GM12878 (cell line): ENCODE data around the gene FCER1G. TPM values are rescaled to one million over a fixed set of nuclear protein-coding genes. Genes with fewer than 3 reads are reported as not detected.

Source experiments
- ATAC-seq: fragments of 200-7000 bp; cut with Tn5 transposase; 3 replicates; pipeline ENCODE4 v1.9.1; 2020; ENCODE audit warnings: mild to moderate bottlenecking, moderate library complexity
- BruUV-seq: library from RNA; stranded (reverse); fragments of 400-500 nt; replicated peaks from 2 replicates; lab custom pipeline; 2021; lab: Mats Ljungman, UMichigan
- CTCF ChIA-PET: fragments of 300-600 bp; sonication (Branson Sonifier 250); formaldehyde crosslinking; extraction: SDS; loops from one replicate; lab custom pipeline; 2021; ENCODE audit warnings: inconsistent platforms; lab: Yijun Ruan, JAX
- POLR2A ChIA-PET: fragments of 350-600 bp; formaldehyde crosslinking; extraction: SDS; loops from one replicate; lab custom pipeline; 2021; ENCODE audit warnings: inconsistent platforms; lab: Charles Lee
- RAD21 ChIA-PET: fragments of 300-600 bp; sonication (Branson Sonifier 250); formaldehyde crosslinking; loops from one replicate; lab custom pipeline; 2023; ENCODE audit warnings: antibody characterized with exemption; ENCODE audit not compliant: unreplicated experiment; lab: Charles Lee
- SMC1A ChIA-PET: fragments of 300-600 bp; sonication (Branson Sonifier 250); formaldehyde crosslinking; loops from one replicate; lab custom pipeline; 2023; ENCODE audit not compliant: unreplicated experiment, uncharacterized antibody; lab: Charles Lee
- DNase-seq: peaks from one replicate; pipeline ENCODE4 v3.0.0-alpha.2; 2011; ENCODE audit warnings: low read depth, low spot score
- FAIRE-seq: peaks from 3 replicates; lab custom pipeline; 2011; peaks lifted over from hg19 to GRCh38; lab: Jason Lieb, UNC
- H2AFZ ChIP-seq: 2 replicates; pipeline ENCODE4 v1.6.0; 2011; ENCODE audit warnings: low read depth, low read length, control low read depth; ENCODE audit not compliant: control insufficient read depth
- H3K27ac ChIP-seq: 2 replicates; pipeline ENCODE4 v1.5.1; 2011; ENCODE audit warnings: control low read depth; ENCODE audit not compliant: control insufficient read depth, insufficient read depth
- H3K27me3 ChIP-seq, 2 experiments: replicated peaks in 1 of 2; 2 replicates each; pipeline versions ENCODE4 v1.6.0 to v1.6.1; 2011; ENCODE audit warnings: low read length in 1 of 2; ENCODE audit not compliant: control insufficient read depth in 2 of 2, insufficient read depth in 2 of 2
- H3K36me3 ChIP-seq, 2 experiments: 2 replicates each; pipeline ENCODE4 v1.5.1; 2011; ENCODE audit warnings: low read length in 1 of 2; ENCODE audit not compliant: control insufficient read depth in 2 of 2, insufficient read depth in 2 of 2
- H3K4me1 ChIP-seq: 2 replicates; pipeline ENCODE4 v1.6.1; 2011; ENCODE audit warnings: mild to moderate bottlenecking, low read length, moderate library complexity, mixed read lengths; ENCODE audit not compliant: control insufficient read depth, insufficient read depth
- H3K4me2 ChIP-seq: 2 replicates; pipeline ENCODE4 v1.6.0; 2011; ENCODE audit warnings: control low read depth; ENCODE audit not compliant: control insufficient read depth, insufficient read depth
- H3K4me3 ChIP-seq: fragments of 200-600 bp; sonication (generic); 2 replicates; pipeline ENCODE4 v1.5.1; 2016
- H3K79me2 ChIP-seq: 2 replicates; pipeline ENCODE4 v1.6.0; 2011; ENCODE audit warnings: low read length; ENCODE audit not compliant: control insufficient read depth, insufficient read depth
- H3K9ac ChIP-seq: 2 replicates; pipeline ENCODE4 v1.8.0; 2011; ENCODE audit warnings: low read length, control low read depth, mixed read lengths; ENCODE audit not compliant: control insufficient read depth, insufficient read depth
- H3K9me3 ChIP-seq: replicated peaks from 3 replicates; pipeline ENCODE4 v1.5.1; 2011; ENCODE audit warnings: mild to moderate bottlenecking, low read length; ENCODE audit not compliant: control insufficient read depth, insufficient read depth
- H4K20me1 ChIP-seq: 2 replicates; pipeline ENCODE4 v1.6.0; 2011; ENCODE audit not compliant: control insufficient read depth, insufficient read depth
- BCL11A ChIP-seq: IDR thresholded peaks from 2 replicates; pipeline ENCODE4 v1.6.1; 2011; ENCODE audit warnings: low read depth, low read length
- CREB1 ChIP-seq: IDR thresholded peaks from 2 replicates; pipeline ENCODE4 v1.6.1; 2012; ENCODE audit warnings: low read depth, mild to moderate bottlenecking, inconsistent platforms
- CUX1 ChIP-seq: IDR thresholded peaks from 2 replicates; pipeline ENCODE4 v1.6.1; 2012; ENCODE audit warnings: improper control_type of control experiment, low read depth, low read length; ENCODE audit not compliant: insufficient replicate concordance
- HDGF ChIP-seq: fragments of 450-650 bp; IDR thresholded peaks from 2 replicates; pipeline ENCODE4 v1.6.1; 2016; ENCODE audit warnings: antibody characterized with exemption
- IRF4 ChIP-seq: IDR thresholded peaks from 2 replicates; pipeline ENCODE4 v1.6.1; 2011; ENCODE audit warnings: low read depth, low read length
- MYB ChIP-seq: fragments of 150-350 bp; IDR thresholded peaks from 2 replicates; pipeline ENCODE4 v1.6.1; 2014; ENCODE audit warnings: mild to moderate bottlenecking, low read depth, low read length, borderline replicate concordance
- NR2C2 ChIP-seq: IDR thresholded peaks from 2 replicates; pipeline ENCODE4 v1.6.1; 2011; ENCODE audit warnings: borderline replicate concordance, low read depth; ENCODE audit not compliant: control insufficient read depth, insufficient read length
- PML ChIP-seq: IDR thresholded peaks from 2 replicates; pipeline ENCODE4 v1.6.1; 2012; ENCODE audit warnings: low read length, inconsistent platforms
- RELA ChIP-seq: fragments of 450-650 bp; IDR thresholded peaks from 2 replicates; pipeline ENCODE4 v1.8.0; 2014; ENCODE audit warnings: borderline replicate concordance; ENCODE audit not compliant: partially characterized antibody
- TARDBP ChIP-seq: IDR thresholded peaks from 2 replicates; pipeline ENCODE4 v1.6.1; 2016; ENCODE audit warnings: borderline replicate concordance
- WRNIP1 ChIP-seq: IDR thresholded peaks from 2 replicates; pipeline ENCODE4 v1.6.1; 2011; ENCODE audit warnings: low read depth, low read length, improper control_type of control experiment, borderline replicate concordance
- ZNF217 ChIP-seq: fragments of 450-650 bp; IDR thresholded peaks from 2 replicates; pipeline ENCODE4 v1.6.1; 2017; ENCODE audit warnings: antibody characterized with exemption, mild to moderate bottlenecking
- WGBS: methylation state at CpG from one replicate; pipeline ENCODE4 v1.1.6; 2016; ENCODE audit warnings: low lambda C conversion rate; ENCODE audit not compliant: insufficient replicate concordance, insufficient coverage; ENCODE audit errors: missing lambda C conversion rate; 5-methylcytosine and 5-hydroxymethylcytosine counted together
- in situ Hi-C: fragments of 300-500 bp; cut with MboI; formaldehyde crosslinking; loops from 9 replicates; pipeline ENCODE4 v1.14.3; 2018; ENCODE audit warnings: mixed read lengths
- intact Hi-C: fragments of 100-400 bp; cut with micrococcal nuclease; formaldehyde crosslinking; loops from one replicate; pipeline ENCODE4 v1.14.2; 2022; ENCODE audit not compliant: unreplicated experiment
- polyA plus RNA-seq, 11 experiments: library from polyadenylated mRNA; depleted of rRNA in 4 of 11; unstranded in 6 of 11; stranded (reverse) in 5 of 11; fragments of >200 nt; fragmentation: Nextera tagmentation in 4 of 11; fragmentation: Illumina TruSeq in 1 of 11; extraction: Ambion mirVana in 4 of 11; extraction: Trizol in 1 of 11; gene quantifications; 1 replicate in 1 of 11; 2 replicates in 10 of 11; pipeline versions ENCODE4 v1.2.1 to v1.2.3, GENCODE V29; 2011 to 2016; ENCODE audit warnings: inconsistent platforms in 2 of 11, missing spikeins in 2 of 11, low read depth in 1 of 11
- total RNA-seq, 4 experiments: library from RNA; depleted of rRNA in 3 of 4; stranded (reverse); fragments of >200 nt in 3 of 4; fragmentation: Illumina TruSeq in 1 of 4; extraction: Trizol in 1 of 4; gene quantifications; 2 replicates each; pipeline versions ENCODE4 v1.2.1 to v1.2.3, GENCODE V29; 2013 to 2021
- TF ChIP-seq, protein P1 (sequence below): fragments of 450-650 bp; IDR thresholded peaks from 2 replicates; pipeline ENCODE4 v1.6.1; 2016; ENCODE audit warnings: mild to moderate bottlenecking
- TF ChIP-seq, protein P2 (sequence below): fragments of 450-650 bp; IDR thresholded peaks from 2 replicates; pipeline ENCODE4 v1.6.1; 2018; ENCODE audit warnings: borderline replicate concordance, mild to moderate bottlenecking; ENCODE audit not compliant: partially characterized antibody
- TF ChIP-seq, protein P3 (sequence below): fragments of 450-650 bp; IDR thresholded peaks from 2 replicates; pipeline ENCODE4 v1.6.1; 2016; ENCODE audit warnings: mild to moderate bottlenecking

FCER1G gene
- total and polyA plus RNA-seq, 10 of the 15 experiments (the other 5 are each of a cell fraction or from before 2014, with no cell fraction given) = 0.40 to 1.9 (median 0.89) TPM

GRCh38 chr1:161179698-161180097 is 35.4 kb upstream of the FCER1G start:
- SMC1A ChIA-PET = interaction anchor here (0.7 to 5.6 kb wide), 8 partner anchors 12 to 202 kb away, joined by 3 to 50 read pairs (median 4); partner anchors contain the start of genes APOA2, NDUFS2, PPOX and TOMM40L
- H3K9ac ChIP-seq = no peak overlapping the region
- H3K4me3 ChIP-seq = no peak overlapping the region
- no TSS peak for BruUV-seq
- no peak overlapping the region for H3K27ac ChIP-seq
- no peak for ATAC-seq
- in situ Hi-C loops = no loop called here
- no peak overlapping the region for H2AFZ ChIP-seq
- no peak for FAIRE-seq
- WGBS = 80% methylated on average over 3 of the region's 3 CpGs
- CTCF ChIA-PET = interaction anchor here (1.4 to 5.6 kb wide), 10 partner anchors 14 to 207 kb away, joined by 3 to 74 read pairs (median 18); partner anchors contain the start of genes PPOX and TOMM40L
- intact Hi-C loops = no loop called here
- H3K4me1 ChIP-seq = peaks cover 53% of the 10 kb centered on the region
- H3K9me3 ChIP-seq = no peaks in the 10 kb centered on the region
- POLR2A ChIA-PET = no interaction called here
- peaks cover 0 to 8% of the 10 kb centered on the region in 2 experiments; a peak in 3 of 4 replicates for H3K36me3 ChIP-seq
- no peak for DNase-seq
- H3K27me3 ChIP-seq = no peaks in the 10 kb centered on the region
- peaks cover 34% of the 10 kb centered on the region for H3K79me2 ChIP-seq
- no peaks in the 10 kb centered on the region for H4K20me1 ChIP-seq
- RAD21 ChIA-PET = interaction anchor here (2.9 kb wide), 1 partner anchor 46 kb away, joined by 24 read pairs; the partner anchor contains the start of gene TOMM40L
- H3K4me2 ChIP-seq = no peak overlapping the region
- TF ChIP-seq, protein P1, sequence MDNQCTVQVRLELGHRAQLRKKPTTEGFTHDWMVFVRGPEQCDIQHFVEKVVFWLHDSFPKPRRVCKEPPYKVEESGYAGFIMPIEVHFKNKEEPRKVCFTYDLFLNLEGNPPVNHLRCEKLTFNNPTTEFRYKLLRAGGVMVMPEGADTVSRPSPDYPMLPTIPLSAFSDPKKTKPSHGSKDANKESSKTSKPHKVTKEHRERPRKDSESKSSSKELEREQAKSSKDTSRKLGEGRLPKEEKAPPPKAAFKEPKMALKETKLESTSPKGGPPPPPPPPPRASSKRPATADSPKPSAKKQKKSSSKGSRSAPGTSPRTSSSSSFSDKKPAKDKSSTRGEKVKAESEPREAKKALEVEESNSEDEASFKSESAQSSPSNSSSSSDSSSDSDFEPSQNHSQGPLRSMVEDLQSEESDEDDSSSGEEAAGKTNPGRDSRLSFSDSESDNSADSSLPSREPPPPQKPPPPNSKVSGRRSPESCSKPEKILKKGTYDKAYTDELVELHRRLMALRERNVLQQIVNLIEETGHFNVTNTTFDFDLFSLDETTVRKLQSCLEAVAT = no peak
- TF ChIP-seq BCL11A (no peak), PML (no peak), IRF4 (no peak), ZNF217 (no peak), RELA (no peak), TARDBP (no peak), MYB (no peak), CUX1 (no peak), NR2C2 (no peak), WRNIP1 (no peak), HDGF (no peak), CREB1 (no peak)
- TF ChIP-seq, protein P2, sequence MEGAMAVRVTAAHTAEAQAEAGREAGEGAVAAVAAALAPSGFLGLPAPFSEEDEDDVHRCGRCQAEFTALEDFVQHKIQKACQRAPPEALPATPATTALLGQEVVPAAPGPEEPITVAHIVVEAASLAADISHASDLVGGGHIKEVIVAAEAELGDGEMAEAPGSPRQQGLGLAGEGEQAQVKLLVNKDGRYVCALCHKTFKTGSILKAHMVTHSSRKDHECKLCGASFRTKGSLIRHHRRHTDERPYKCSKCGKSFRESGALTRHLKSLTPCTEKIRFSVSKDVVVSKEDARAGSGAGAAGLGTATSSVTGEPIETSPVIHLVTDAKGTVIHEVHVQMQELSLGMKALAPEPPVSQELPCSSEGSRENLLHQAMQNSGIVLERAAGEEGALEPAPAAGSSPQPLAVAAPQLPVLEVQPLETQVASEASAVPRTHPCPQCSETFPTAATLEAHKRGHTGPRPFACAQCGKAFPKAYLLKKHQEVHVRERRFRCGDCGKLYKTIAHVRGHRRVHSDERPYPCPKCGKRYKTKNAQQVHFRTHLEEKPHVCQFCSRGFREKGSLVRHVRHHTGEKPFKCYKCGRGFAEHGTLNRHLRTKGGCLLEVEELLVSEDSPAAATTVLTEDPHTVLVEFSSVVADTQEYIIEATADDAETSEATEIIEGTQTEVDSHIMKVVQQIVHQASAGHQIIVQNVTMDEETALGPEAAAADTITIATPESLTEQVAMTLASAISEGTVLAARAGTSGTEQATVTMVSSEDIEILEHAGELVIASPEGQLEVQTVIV = no peak
- TF ChIP-seq, protein P3, sequence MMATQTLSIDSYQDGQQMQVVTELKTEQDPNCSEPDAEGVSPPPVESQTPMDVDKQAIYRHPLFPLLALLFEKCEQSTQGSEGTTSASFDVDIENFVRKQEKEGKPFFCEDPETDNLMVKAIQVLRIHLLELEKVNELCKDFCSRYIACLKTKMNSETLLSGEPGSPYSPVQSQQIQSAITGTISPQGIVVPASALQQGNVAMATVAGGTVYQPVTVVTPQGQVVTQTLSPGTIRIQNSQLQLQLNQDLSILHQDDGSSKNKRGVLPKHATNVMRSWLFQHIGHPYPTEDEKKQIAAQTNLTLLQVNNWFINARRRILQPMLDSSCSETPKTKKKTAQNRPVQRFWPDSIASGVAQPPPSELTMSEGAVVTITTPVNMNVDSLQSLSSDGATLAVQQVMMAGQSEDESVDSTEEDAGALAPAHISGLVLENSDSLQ = no peak
